GM10248 (cell line): ENCODE data around the gene STXBP2.

ENCODE experiments used
- CTCF ChIA-PET: fragments of 300-600 bp; sonication (Branson Sonifier 250); formaldehyde crosslinking; extraction: SDS; loops from one replicate; lab custom pipeline; 2021; ENCODE audit warnings: antibody characterized with exemption; lab: Yijun Ruan, JAX
- POLR2A ChIA-PET: fragments of 350-650 bp; sonication (Branson Sonifier 250); formaldehyde crosslinking; extraction: SDS; loops from one replicate; lab custom pipeline; 2020; ENCODE audit warnings: antibody characterized with exemption; lab: Yijun Ruan, JAX
- DNase-seq: peaks from one replicate; pipeline ENCODE4 v3.0.0; 2012; ENCODE audit errors: extremely low spot score
- CTCF ChIP-seq: IDR thresholded peaks from 2 replicates; pipeline ENCODE4 v1.5.1; 2012; ENCODE audit warnings: mild to moderate bottlenecking, low read depth; ENCODE audit errors: extremely low read depth, missing control alignments, control extremely low read depth

STXBP2 gene

GRCh38 chr19:7687177-7687576 lies 50.3 kb downstream of the STXBP2 start:
- TF ChIP-seq CTCF = no peak
- ChIA-PET POLR2A (no interaction called here), CTCF (no interaction called here)
- DNase-seq = no peak

GRCh38 chr19:7689165-7689564 lies 52.3 kb downstream of the STXBP2 start:
- ChIA-PET POLR2A (no interaction called here), CTCF (interaction anchor here (1.3 to 3.6 kb wide), 3 partner anchors 9 to 112 kb away, joined by 3 to 25 read pairs (median 4); partner anchors contain the start of gene TRAPPC5)
- no peak for DNase-seq
- no peak for TF ChIP-seq CTCF

- no peak for DNase-seq
- POLR2A ChIA-PET = interaction anchor here (0.6 kb wide), 1 partner anchor 40 kb away, joined by 3 read pairs; no protein-coding TSS in a partner anchor
- CTCF ChIA-PET = interaction anchor here (1.0 to 3.6 kb wide), 3 partner anchors 10 to 109 kb away, joined by 3 to 25 read pairs (median 3); partner anchors contain the start of gene TRAPPC5
- TF ChIP-seq CTCF = no peak
Measured at GRCh38 chr19:7690779-7691258, 53.9 kb downstream of the STXBP2 start.

- TF ChIP-seq CTCF = no peak
- POLR2A ChIA-PET = no interaction called here
- no peak for DNase-seq
- CTCF ChIA-PET = interaction anchor here (1.0 to 3.6 kb wide), 2 partner anchors 11 to 109 kb away, joined by 3 to 25 read pairs; partner anchors contain the start of gene TRAPPC5
Measured at GRCh38 chr19:7691497-7691896, 54.6 kb downstream of the STXBP2 start.

GRCh38 chr19:7692417-7693088 lies 55.6 kb downstream of the STXBP2 start:
- ChIA-PET POLR2A (no interaction called here), CTCF (interaction anchor here (2.1 kb wide), 1 partner anchor 11 kb away, joined by 9 read pairs; the partner anchor contains the start of gene TRAPPC5)
- DNase-seq = no peak
- TF ChIP-seq CTCF = no peak

GRCh38 chr19:7694499-7694898 lies 57.6 kb downstream of the STXBP2 start:
- DNase-seq = no peak
- ChIA-PET CTCF (interaction anchor here (1.4 to 2.1 kb wide), 2 partner anchors 13 to 106 kb away, joined by 5 to 9 read pairs; partner anchors contain the start of gene TRAPPC5), POLR2A (no interaction called here)
- TF ChIP-seq CTCF = no peak
